G401 (cell line): Measurements from ENCODE around the gene SPANXN3. TPM values are rescaled to one million over a fixed set of nuclear protein-coding genes. Genes with fewer than 3 reads are reported as not detected.
"Not testable (repeated sequence)": the region's sequence is repeated elsewhere in the genome, so short reads cannot be mapped to it uniquely, and the experiment has no call there.

Source experiments
- DNase-seq: peaks from one replicate; pipeline ENCODE4 v3.0.0-alpha.2; 2015; ENCODE audit warnings: low spot score
- in situ Hi-C: cut with HindIII; loops from 2 replicates; pipeline ENCODE4 v1.10.0; 2016; ENCODE audit warnings: low sequenced_read_pairs, mixed read lengths
- total RNA-seq: library from RNA; depleted of rRNA; stranded (reverse); fragments of >200 nt; shearing (Covaris generic); gene quantifications from 2 replicates; pipeline ENCODE4 v1.2.3, GENCODE V29; 2014; rRNA removed

SPANXN3 gene, protein sequence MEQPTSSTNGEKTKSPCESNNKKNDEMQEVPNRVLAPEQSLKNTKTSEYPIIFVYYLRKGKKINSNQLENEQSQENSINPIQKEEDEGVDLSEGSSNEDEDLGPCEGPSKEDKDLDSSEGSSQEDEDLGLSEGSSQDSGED
- not detected in 2 replicates for total RNA-seq

DNA sequence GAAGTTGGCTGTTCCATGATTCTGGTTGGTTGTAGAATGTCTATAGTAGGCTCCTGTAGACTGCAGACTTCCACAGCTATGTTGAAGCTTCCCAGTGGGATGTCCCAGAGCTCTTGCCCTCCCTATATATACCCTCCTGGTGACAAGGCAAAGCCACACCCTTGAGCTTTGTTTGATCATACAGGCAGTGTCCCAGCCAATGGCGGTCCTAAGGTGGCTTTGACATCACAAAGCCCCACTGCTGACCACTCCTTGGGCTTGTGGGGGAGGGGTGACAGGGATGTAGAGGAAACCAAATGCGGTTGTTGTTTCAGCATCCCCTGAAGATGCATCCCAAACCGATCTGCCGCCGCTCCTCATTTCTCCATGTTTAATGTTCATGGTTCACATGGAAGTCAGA, at the start of gene SPANXN3:
SPANXN3 (minus strand) TSS at position 101 of the 400 bp plus-strand sequence; CDS start at position 17, 84 bp downstream.
- in situ Hi-C loops, DNase-seq: not testable (repeated sequence)

DNA sequence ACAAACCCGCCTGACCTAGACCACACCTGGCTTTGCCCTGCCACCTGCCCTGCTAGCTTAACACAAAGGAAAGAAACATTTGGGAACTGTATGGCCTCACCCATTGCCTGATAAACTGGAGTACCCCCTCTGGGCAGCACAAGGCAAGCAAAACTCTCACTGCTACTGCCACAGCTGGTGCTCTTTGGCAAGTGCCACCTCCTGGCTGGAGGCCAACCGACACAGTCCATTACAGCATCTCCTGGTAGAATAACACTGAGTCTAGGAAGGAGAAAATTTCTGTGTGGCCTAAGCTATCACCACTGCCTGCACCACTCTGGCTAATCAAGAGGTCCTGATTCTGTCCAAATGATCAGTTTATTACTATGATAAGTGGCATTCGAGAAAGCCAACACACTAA, 18.9 kb upstream of the SPANXN3 start:
- in situ Hi-C loops, result no loop called here
- DNase-seq, result peak; percentile 3

DNA sequence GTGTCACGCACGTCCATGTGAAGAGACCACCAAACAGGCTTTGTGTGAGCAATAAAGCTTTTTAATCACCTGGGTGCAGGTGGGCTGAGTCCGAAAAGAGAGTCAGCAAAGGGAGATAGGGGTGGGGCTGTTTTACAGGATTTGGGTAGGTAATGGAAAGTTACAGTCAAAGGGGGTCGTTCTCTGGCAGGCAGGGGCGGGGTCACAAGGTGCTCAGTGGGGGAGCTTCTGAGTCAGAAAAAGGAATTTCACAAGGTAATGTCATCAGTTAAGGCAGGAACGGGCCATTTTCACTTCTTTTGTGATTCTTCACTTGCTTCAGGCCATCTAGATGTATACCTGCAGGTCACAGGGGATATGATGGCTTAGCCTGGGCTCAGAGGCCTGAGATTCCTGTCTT, 15.1 kb downstream of the SPANXN3 start:
- in situ Hi-C loops, DNase-seq: not testable (repeated sequence)

DNA sequence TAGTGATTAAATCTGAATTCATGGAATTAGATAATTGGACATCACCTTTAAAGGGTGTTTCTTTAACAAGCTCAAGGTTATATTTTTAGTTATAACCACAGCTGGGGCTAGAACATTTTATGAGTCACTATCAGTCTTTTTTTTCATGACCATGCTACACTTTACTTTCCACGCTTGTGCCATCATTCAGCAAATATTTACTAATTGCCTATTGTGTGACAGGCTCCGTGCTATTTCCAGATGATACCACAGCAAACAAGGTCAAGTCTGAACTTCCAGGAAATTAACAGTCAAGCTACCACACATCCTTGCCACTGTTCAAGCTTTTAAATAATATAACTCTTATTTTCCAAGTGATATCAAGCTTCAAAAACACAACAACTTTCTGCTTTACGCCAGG, 16.5 kb downstream of the SPANXN3 start:
- no peak for DNase-seq
- in situ Hi-C loops, result no loop called here

DNA sequence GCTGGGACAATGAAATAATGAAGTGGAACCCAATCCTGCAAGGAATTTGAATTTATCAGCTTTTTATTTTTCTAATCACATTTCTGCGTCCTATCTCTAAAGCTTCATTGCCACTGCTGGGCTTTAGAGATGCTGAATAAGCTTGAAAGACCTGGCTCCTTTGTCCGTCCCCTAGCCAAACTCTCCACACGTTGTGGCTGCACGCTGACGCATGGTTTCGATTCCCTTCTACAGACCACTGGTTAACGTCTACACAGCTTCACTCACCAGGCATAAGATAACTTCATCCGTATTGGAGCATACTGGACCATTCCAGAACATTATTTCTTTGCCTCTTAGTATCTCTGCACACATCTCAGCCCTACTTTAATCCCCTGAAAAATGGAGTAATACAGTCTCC, 31.2 kb downstream of the SPANXN3 start:
- in situ Hi-C loops, result no loop called here

DNA sequence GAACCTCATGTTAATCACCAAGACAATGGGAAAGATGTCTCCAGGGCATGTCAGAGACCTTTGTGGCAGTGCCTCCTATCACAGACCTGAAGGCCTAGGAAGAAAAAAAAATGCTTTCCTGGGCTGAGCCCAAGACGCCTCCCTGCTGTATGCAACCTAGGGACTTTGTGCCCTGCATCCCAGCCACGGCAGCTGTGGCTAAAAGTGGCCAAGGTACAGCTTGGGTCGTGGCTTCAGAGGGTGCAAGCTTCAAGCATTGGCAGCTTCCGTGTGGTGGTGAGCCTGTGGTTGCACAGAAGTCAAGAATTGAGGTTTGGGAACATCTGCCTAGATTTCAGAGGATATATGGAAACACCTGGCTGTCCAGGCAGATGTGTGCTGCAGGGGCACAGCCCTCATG, 40.5 kb downstream of the SPANXN3 start:
- in situ Hi-C loops, result no loop called here
- no peak for DNase-seq

More for the DNA sequence above, 31.2 kb downstream of the SPANXN3 start:
- DNase-seq, result no peak

DNA sequence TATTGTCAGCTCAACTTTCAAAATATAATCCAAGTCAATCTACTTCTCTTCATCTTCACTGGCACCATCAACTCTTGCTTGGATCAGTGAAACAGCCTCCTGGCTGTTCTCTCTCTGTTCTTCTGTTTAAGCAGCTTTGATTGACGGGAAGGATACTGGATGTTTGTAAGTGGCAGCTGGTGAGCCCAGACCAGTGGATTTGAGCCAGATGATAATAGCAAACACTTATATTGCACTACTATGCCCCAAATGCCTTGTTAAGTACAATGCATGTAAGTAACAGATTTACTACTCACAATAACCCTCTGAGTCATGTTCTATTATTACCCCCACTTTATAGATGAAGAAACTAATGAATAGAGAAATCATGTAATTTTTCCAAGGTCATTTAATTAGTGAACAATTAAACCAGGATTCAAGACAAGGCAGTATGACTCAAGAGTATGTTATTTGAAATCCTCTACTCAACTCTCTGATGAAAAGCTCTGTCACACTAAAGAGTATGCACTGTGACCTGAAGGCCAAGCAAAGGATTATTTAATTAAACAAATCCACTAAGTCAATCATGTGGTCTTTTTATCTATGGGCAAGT, 44.8 kb downstream of the SPANXN3 start:
- DNase-seq, result no peak
- in situ Hi-C loops, result no loop called here

DNA sequence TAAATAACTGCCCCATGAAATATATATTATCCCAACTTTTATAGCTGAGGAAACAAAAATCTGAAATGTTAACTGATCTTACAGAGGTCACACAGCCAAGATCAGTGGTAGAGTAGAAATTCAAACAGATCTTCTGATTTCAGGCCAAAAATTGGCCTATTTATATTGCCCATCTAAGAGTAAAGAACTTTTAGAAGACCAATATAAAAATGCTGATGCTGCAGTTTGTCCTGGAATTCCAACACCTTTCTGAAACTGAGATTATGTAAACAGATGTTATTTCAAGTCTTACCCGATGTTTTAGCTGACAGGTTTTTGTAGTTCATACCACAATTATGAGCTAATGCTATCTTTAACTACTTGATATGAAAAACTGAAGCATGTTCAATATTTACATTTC, 51.1 kb downstream of the SPANXN3 start:
- in situ Hi-C loops, result no loop called here
- DNase-seq, result no peak

DNA sequence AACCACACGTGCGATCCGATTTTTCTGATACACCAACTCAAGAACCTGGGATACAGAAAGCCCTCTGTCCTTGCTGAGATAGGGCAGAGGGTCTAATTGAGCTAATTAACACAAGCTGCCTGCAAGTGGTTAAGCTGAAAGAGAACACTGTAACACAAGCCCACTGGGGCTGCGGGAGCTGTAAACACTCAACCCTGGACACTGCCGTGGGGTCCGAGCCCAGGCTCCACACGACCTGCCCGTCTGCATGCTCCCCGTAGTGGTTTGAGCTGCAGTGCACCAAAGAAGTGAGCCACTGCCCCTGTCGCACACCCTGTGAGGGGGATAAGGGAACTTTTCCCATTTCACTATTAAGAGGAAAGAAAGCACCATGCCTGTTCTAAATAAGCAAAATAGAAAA, 54.6 kb downstream of the SPANXN3 start:
- in situ Hi-C loops, result no loop called here
- DNase-seq, result no peak

DNA sequence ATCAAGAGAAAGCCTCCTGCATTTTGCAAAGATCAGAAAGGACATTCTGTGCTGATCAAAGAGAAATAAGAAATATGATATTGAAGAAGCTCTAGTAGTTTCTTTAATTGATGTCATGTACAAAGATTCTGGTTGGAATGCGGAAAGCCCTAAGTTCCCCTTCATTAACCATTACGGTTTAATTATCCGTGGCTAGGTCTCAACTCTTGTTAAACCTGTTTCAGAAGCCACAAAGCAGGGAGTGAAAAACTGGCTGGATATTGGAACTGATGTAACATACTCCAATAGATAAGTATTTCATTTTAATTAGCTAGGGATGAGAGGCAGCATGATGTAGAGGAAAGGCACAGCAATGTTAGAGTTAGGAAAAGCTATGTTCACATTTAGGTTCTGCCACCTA, 55.7 kb downstream of the SPANXN3 start:
- in situ Hi-C loops, result no loop called here
- DNase-seq, result no peak

Other genes starting within 250 kb of the SPANXN3 start
- gene SLITRK4, start 118.6 kb upstream of the SPANXN3 start, total RNA-seq, result not detected in 2 replicates
- not detected in 2 replicates for gene SPANXN2, start 203.3 kb upstream of the SPANXN3 start, total RNA-seq